Measurements from ENCODE around the gene FBF1. TPM values are rescaled to one million over a fixed set of nuclear protein-coding genes. Genes with fewer than 3 reads are reported as not detected.
"Not testable (repeated sequence)": the region's sequence is repeated elsewhere in the genome, so short reads cannot be mapped to it uniquely, and the experiment has no call there.

FBF1 gene
- total RNA-seq, 4 donors from 2014 or later = 11.0 to 16.5 (median 14.2) TPM

DNA sequence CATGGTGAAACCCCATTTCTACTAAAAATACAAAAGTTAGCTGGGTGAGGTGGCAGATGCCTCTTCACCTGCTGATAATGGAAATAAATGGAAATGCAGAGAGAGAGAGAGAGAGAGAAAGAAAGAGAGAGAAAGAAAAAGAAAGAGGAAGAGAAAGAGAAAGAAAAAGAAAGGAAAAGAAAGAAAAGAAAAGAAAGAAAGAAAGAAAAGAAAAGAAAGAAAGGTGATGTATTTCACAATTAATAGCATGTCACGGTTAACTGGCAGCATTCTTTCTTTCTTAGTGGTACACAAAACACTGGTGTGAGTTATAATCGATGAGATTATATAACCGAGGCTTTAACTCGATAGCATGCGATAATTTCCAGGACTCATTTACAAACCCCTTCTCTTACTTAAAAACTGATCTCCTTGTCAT lies 34.9 kb upstream of the FBF1 start:
- TF ChIP-seq POLR2A (IDR thresholded peaks at IDR 0.05) = no peak
- TF ChIP-seq, protein P1, sequence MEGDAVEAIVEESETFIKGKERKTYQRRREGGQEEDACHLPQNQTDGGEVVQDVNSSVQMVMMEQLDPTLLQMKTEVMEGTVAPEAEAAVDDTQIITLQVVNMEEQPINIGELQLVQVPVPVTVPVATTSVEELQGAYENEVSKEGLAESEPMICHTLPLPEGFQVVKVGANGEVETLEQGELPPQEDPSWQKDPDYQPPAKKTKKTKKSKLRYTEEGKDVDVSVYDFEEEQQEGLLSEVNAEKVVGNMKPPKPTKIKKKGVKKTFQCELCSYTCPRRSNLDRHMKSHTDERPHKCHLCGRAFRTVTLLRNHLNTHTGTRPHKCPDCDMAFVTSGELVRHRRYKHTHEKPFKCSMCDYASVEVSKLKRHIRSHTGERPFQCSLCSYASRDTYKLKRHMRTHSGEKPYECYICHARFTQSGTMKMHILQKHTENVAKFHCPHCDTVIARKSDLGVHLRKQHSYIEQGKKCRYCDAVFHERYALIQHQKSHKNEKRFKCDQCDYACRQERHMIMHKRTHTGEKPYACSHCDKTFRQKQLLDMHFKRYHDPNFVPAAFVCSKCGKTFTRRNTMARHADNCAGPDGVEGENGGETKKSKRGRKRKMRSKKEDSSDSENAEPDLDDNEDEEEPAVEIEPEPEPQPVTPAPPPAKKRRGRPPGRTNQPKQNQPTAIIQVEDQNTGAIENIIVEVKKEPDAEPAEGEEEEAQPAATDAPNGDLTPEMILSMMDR (IDR thresholded peaks at IDR 0.05) = no peak
- Histone ChIP-seq H3K27ac (no peak overlapping the region), H3K27me3 (no peaks in the 10 kb centered on the region), H3K4me1 (no peaks in the 10 kb centered on the region), H3K36me3 (no peaks in the 10 kb centered on the region), H3K4me3 (no peak overlapping the region), H3K9me3 (no peaks in the 10 kb centered on the region)
- intact Hi-C loops (cut with DNase I; ENCODE audit: low total_unique reads) = no loop called here
- DNase-seq = no peak

DNA sequence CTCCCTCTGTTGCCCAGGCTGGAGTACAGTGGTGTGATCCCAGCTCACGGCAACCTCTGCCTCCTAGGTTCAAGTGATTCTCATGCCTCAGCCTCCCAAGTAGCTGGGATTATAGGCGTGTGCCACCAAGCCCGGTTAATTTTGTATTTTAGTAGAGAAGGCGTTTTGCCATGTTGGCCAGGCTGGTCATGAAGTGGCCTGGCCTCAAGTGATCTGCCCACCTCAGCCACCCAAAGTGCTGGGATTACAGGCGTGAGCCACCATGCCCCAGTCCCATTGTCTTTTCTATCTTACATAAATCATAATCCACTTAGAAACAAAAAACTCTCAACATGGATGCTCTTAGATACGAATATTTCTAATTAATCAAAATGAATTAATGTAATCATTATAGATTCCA lies 34.3 kb upstream of the FBF1 start:
- H3K36me3 ChIP-seq; H3K4me3 ChIP-seq; H3K4me1 ChIP-seq; H3K27ac ChIP-seq; H3K27me3 ChIP-seq; intact Hi-C loops (cut with DNase I; ENCODE audit: low total_unique reads); H3K9me3 ChIP-seq; DNase-seq: not testable (repeated sequence)

DNA sequence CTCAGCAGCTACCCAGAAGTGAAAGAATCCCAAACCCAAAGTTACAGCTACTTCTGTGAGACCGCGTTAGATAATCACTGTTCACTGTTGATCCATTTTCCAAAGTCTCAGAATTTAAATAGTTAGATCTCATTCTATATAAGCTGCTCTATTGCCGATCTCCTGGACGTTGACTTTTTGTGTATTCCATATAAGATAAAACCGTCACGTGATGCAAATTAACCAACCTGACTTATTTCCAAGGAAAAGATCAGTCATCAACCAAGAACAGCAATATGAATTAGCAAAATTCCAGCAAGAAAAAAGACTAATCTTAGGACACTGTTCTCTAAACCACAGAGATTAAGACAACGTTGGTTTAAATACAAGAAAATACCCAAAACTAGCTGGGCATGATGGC lies 29.8 kb upstream of the FBF1 start:
- Histone ChIP-seq H3K4me1 (no peaks in the 10 kb centered on the region), H3K4me3 (no peak overlapping the region), H3K27ac (no peak overlapping the region), H3K9me3 (no peaks in the 10 kb centered on the region), H3K36me3 (no peaks in the 10 kb centered on the region), H3K27me3 (no peaks in the 10 kb centered on the region)
- DNase-seq = no peak
- TF ChIP-seq, protein P1 (IDR thresholded peaks at IDR 0.05) = no peak
- TF ChIP-seq POLR2A (IDR thresholded peaks at IDR 0.05) = no peak
- intact Hi-C loops (cut with DNase I; ENCODE audit: low total_unique reads) = no loop called here

DNA sequence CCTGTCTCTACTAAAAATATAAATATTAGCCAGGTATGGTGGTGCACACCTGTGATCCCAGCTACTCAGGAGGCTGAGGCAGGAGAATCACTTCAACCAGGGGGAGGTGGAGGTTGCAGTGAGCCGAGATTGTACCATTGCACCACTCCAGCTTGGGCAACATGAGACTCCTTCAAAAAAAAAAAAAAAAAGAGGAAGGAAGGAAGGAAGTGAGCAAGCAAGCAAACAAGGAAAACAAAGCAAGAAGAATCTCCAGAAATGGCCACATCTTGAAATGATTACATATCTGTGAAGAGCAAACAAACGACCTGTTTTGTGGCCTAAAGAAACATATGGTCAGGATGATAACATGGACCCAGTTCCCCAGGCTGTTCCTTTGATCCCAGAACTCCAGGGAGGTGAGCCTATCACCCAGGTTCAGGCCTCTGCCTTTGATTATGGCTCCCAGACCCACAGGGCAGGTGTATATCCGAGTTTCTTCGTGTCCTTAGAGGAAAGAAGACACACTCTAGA lies 29.2 kb upstream of the FBF1 start:
- Histone ChIP-seq H3K36me3 (no peaks in the 10 kb centered on the region), H3K4me1 (no peaks in the 10 kb centered on the region), H3K4me3 (no peak overlapping the region), H3K9me3 (no peaks in the 10 kb centered on the region), H3K27me3 (no peaks in the 10 kb centered on the region), H3K27ac (no peak overlapping the region)
- intact Hi-C loops (cut with DNase I; ENCODE audit: low total_unique reads) = no loop called here
- TF ChIP-seq, protein P1 (IDR thresholded peaks at IDR 0.05) = no peak
- TF ChIP-seq POLR2A (IDR thresholded peaks at IDR 0.05) = no peak
- DNase-seq = no peak

DNA sequence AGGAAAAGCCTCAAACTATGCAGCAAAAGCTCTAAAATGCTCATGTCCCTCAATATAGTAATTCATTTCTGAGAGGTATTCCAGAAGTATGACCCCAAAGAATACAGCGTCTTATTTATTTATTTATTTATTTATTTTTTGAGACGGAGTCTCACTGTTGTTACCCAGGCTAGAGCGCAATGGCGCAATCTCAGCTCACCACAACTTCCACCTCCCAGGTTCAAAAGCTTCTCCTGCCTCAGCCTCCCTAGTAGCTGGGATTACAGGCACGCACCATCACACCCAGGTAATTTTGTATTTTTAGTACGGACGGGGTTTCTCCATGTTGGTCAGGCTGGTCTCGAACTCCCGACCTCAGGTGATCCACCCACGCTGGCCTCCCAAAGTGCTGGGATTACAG lies 28.2 kb upstream of the FBF1 start:
- H3K27ac ChIP-seq; intact Hi-C loops (cut with DNase I; ENCODE audit: low total_unique reads); H3K4me3 ChIP-seq; H3K27me3 ChIP-seq; H3K9me3 ChIP-seq; H3K4me1 ChIP-seq; H3K36me3 ChIP-seq; DNase-seq: not testable (repeated sequence)

DNA sequence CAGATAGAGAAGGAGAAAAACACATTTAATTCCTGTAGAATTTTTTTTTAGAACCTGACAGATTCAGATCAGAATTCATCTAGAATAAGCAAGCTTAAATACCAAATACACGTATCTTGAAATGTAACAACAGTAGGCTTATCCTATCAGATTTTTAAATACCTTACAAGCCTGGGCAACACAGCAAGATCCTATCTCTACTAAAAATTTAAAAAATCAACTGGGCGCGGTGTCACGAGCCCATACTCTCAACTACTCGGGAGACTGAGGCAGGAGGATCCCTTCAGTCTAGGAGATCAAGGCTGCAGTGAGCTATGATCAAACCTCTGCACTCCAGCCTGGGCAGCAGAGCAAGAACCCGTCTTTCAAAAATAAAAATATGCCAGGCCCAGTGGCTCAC lies 24.6 kb upstream of the FBF1 start:
- TF ChIP-seq POLR2A (IDR thresholded peaks at IDR 0.05) = no peak
- TF ChIP-seq, protein P1 (IDR thresholded peaks at IDR 0.05) = no peak
- intact Hi-C loops (cut with DNase I; ENCODE audit: low total_unique reads) = no loop called here

More for the DNA sequence above, 24.6 kb upstream of the FBF1 start:
- Histone ChIP-seq H3K36me3 (no peaks in the 10 kb centered on the region), H3K9me3 (no peaks in the 10 kb centered on the region), H3K4me1 (no peaks in the 10 kb centered on the region), H3K27ac (no peak overlapping the region), H3K4me3 (no peak overlapping the region), H3K27me3 (no peaks in the 10 kb centered on the region)
- no peak for DNase-seq
